ENCODE measurements around the gene ZHX3.
A peak's percentile ranks its signal among the peaks of the same experiment; 100 is the strongest.

GRCh38 chr20:41245086-41245707, 72.3 kb downstream of the ZHX3 start:
- no peak for TF ChIP-seq CTCF (conservative IDR thresholded peaks at IDR 0.05; ENCODE audit: low read depth, low read length)
- TF ChIP-seq NFE2L2 (IDR thresholded peaks at IDR 0.05; ENCODE audit: low read depth, low read length): no peak
- TF ChIP-seq FOS (IDR thresholded peaks at IDR 0.05; ENCODE audit: low read depth, low read length): peak; percentile 52; the same call in 1 of the 2 replicates
- TF ChIP-seq POLR2A (IDR thresholded peaks at IDR 0.05; ENCODE audit: low read depth, low read length): no peak
- no peak for TF ChIP-seq MAZ (IDR thresholded peaks at IDR 0.05; ENCODE audit: borderline replicate concordance, low read depth, low read length)
- no peak for TF ChIP-seq SMC3 (IDR thresholded peaks at IDR 0.05; ENCODE audit: low read depth, low read length)
- TF ChIP-seq MAFK (IDR thresholded peaks at IDR 0.05; ENCODE audit: low read depth, low read length): no peak
- TF ChIP-seq RCOR1 (IDR thresholded peaks at IDR 0.05; ENCODE audit: insufficient replicate concordance, low read length): no peak
- no peak for TF ChIP-seq BHLHE40 (IDR thresholded peaks at IDR 0.05; ENCODE audit: low read depth, low read length)
- TF ChIP-seq RAD21 (IDR thresholded peaks at IDR 0.05; ENCODE audit: low read length): no peak
- no peak for TF ChIP-seq MXI1 (IDR thresholded peaks at IDR 0.05; ENCODE audit: borderline replicate concordance, low read depth, low read length)
